HPDE6-E6E7 (cell line): Measurements from ENCODE around the gene TCTN1.
"Not testable (repeated sequence)": the region's sequence is repeated elsewhere in the genome, so short reads cannot be mapped to it uniquely, and the experiment has no call there.

Source experiments
- DNase-seq: peaks from one replicate; pipeline ENCODE4 v3.0.0; 2011; ENCODE audit warnings: missing footprints; ENCODE audit errors: extremely low spot score

TCTN1 gene

GRCh38 chr12:110613771-110614684 lies at the start of gene TCTN1:
TSS of gene TCTN1 (plus strand) at chr12:110614129. CDS start at chr12:110614183, 54 bp downstream.
- peak; percentile 99 for DNase-seq

GRCh38 chr12:110564471-110564991 lies 49.4 kb upstream of the TCTN1 start:
- DNase-seq = no peak

GRCh38 chr12:110565894-110566871 lies 47.7 kb upstream of the TCTN1 start:
- peak; percentile 61 for DNase-seq

- DNase-seq = no peak
Observed at GRCh38 chr12:110566993-110567392, 46.9 kb upstream of the TCTN1 start.

GRCh38 chr12:110568752-110569151 lies 45.2 kb upstream of the TCTN1 start:
- no peak for DNase-seq

GRCh38 chr12:110569838-110570237 lies 44.1 kb upstream of the TCTN1 start:
- not testable (repeated sequence) for DNase-seq

GRCh38 chr12:110570798-110571197 lies 43.1 kb upstream of the TCTN1 start:
- not testable (repeated sequence) for DNase-seq

GRCh38 chr12:110574044-110574443 lies 39.9 kb upstream of the TCTN1 start:
- DNase-seq = no peak

- not testable (repeated sequence) for DNase-seq
Observed at GRCh38 chr12:110574717-110575230, 39.2 kb upstream of the TCTN1 start.

GRCh38 chr12:110575326-110575725 lies 38.6 kb upstream of the TCTN1 start:
- no peak for DNase-seq

- DNase-seq = no peak
Observed at GRCh38 chr12:110576504-110576903, 37.4 kb upstream of the TCTN1 start.

GRCh38 chr12:110577864-110578693 lies 35.9 kb upstream of the TCTN1 start:
- no peak for DNase-seq

GRCh38 chr12:110578694-110579534 lies 35.0 kb upstream of the TCTN1 start:
- no peak for DNase-seq

- DNase-seq = no peak
Observed at GRCh38 chr12:110579535-110580253, 34.2 kb upstream of the TCTN1 start.

GRCh38 chr12:110581931-110582275 lies 32.0 kb upstream of the TCTN1 start:
- no peak for DNase-seq

GRCh38 chr12:110582276-110583136 lies 31.4 kb upstream of the TCTN1 start:
- DNase-seq = no peak

GRCh38 chr12:110583137-110584059 lies 30.5 kb upstream of the TCTN1 start, which contains the start of gene PPTC7:
TSS of gene PPTC7 (minus strand) at chr12:110583318. CDS start at chr12:110583031, 287 bp downstream.
- peak; percentile 87 for DNase-seq
